WTC11 (cell line): ENCODE data around the gene TMEM72. TPM values are rescaled to one million over a fixed set of nuclear protein-coding genes. Genes with fewer than 3 reads are reported as not detected.

Source experiments
- ATAC-seq: fragments of 200-7000 bp; cut with Tn5 transposase; 2 replicates; pipeline ENCODE4 v1.10.0; 2021; ENCODE audit warnings: mild to moderate bottlenecking, moderate library complexity
- CTCF ChIA-PET: fragments of 300-600 bp; sonication (Branson Sonifier 250); formaldehyde crosslinking; loops from one replicate; lab custom pipeline; 2021; ENCODE audit warnings: antibody characterized with exemption; lab: Charles Lee
- POLR2A ChIA-PET: fragments of 350-600 bp; sonication (Branson Sonifier 250); formaldehyde crosslinking; loops from one replicate; lab custom pipeline; 2021; ENCODE audit warnings: antibody characterized with exemption; lab: Charles Lee
- DNase-seq: peaks from one replicate; pipeline ENCODE4 v3.0.0; 2021; ENCODE audit warnings: low spot score
- H3K27ac Mint-ChIP-seq: 2 replicates; pipeline ENCODE4 v1.8.0; 2021; ENCODE audit warnings: mixed read lengths
- H3K27me3 Mint-ChIP-seq: 2 replicates; pipeline ENCODE4 v1.8.0; 2021; ENCODE audit warnings: low read depth, mild to moderate bottlenecking, moderate library complexity, mixed read lengths
- H3K36me3 Mint-ChIP-seq: 2 replicates; pipeline ENCODE4 v1.8.0; 2021; ENCODE audit warnings: mixed read lengths
- H3K4me1 Mint-ChIP-seq: 2 replicates; pipeline ENCODE4 v1.8.0; 2022; ENCODE audit warnings: mixed read lengths
- H3K4me3 Mint-ChIP-seq: 2 replicates; pipeline ENCODE4 v1.8.0; 2021; ENCODE audit warnings: mild to moderate bottlenecking, moderate library complexity, mixed read lengths
- H3K9me3 Mint-ChIP-seq: 2 replicates; pipeline ENCODE4 v1.8.0; 2021; ENCODE audit warnings: mixed read lengths
- AFF4 ChIP-seq: sonication (generic); formaldehyde crosslinking; IDR thresholded peaks from 2 replicates; pipeline ENCODE4 v1.8.1; 2023; ENCODE audit warnings: mild to moderate bottlenecking, missing genetic modification reagents, borderline replicate concordance
- ATF2 ChIP-seq: sonication (generic); formaldehyde crosslinking; IDR thresholded peaks from 2 replicates; pipeline ENCODE4 v1.8.1; 2022; ENCODE audit warnings: low read depth, missing genetic modification reagents, borderline replicate concordance
- ETV6 ChIP-seq: sonication (generic); formaldehyde crosslinking; IDR thresholded peaks from 2 replicates; pipeline ENCODE4 v1.8.1; 2022; ENCODE audit warnings: mild to moderate bottlenecking, missing genetic modification reagents
- NFE2L1 ChIP-seq: sonication (generic); formaldehyde crosslinking; IDR thresholded peaks from 2 replicates; pipeline ENCODE4 v1.8.1; 2023; ENCODE audit warnings: missing genetic modification reagents
- OVOL2 ChIP-seq: fragments of 250-450 bp; sonication (Bioruptor Pico); IDR thresholded peaks from 2 replicates; pipeline ENCODE4 v1.9.0; 2021; ENCODE audit warnings: mild to moderate bottlenecking, borderline replicate concordance
- RORB ChIP-seq: fragments of 250-450 bp; sonication (Bioruptor Pico); IDR thresholded peaks from 2 replicates; pipeline ENCODE4 v1.9.0; 2021; ENCODE audit warnings: mild to moderate bottlenecking
- SOX15 ChIP-seq: fragments of 250-450 bp; sonication (Bioruptor Pico); IDR thresholded peaks from 2 replicates; pipeline ENCODE4 v1.9.0; 2021; ENCODE audit warnings: mild to moderate bottlenecking
- TP53 ChIP-seq: sonication (generic); formaldehyde crosslinking; IDR thresholded peaks from 2 replicates; pipeline ENCODE4 v1.8.1; 2023; ENCODE audit warnings: mild to moderate bottlenecking, missing genetic modification reagents
- ZBTB21 ChIP-seq: sonication (generic); formaldehyde crosslinking; IDR thresholded peaks from 2 replicates; pipeline ENCODE4 v1.8.1; 2023; ENCODE audit warnings: mild to moderate bottlenecking, missing genetic modification reagents, borderline replicate concordance
- ZNF263 ChIP-seq: sonication (generic); formaldehyde crosslinking; IDR thresholded peaks from 2 replicates; pipeline ENCODE4 v1.8.1; 2022; ENCODE audit warnings: low read depth, mild to moderate bottlenecking, moderate library complexity, missing genetic modification reagents
- ZNF317 ChIP-seq: sonication (generic); formaldehyde crosslinking; IDR thresholded peaks from 2 replicates; pipeline ENCODE4 v1.8.1; 2023; ENCODE audit warnings: low read depth, mild to moderate bottlenecking, moderate library complexity, missing genetic modification reagents, borderline replicate concordance
- total RNA-seq: library from RNA; stranded (reverse); gene quantifications from 3 replicates; pipeline ENCODE4 v1.2.3, GENCODE V29; 2021
- TF ChIP-seq, protein P1 (sequence below): sonication (generic); formaldehyde crosslinking; IDR thresholded peaks from 2 replicates; pipeline ENCODE4 v1.8.0; 2023; ENCODE audit warnings: mild to moderate bottlenecking, missing genetic modification reagents
- TF ChIP-seq, protein P2 (sequence below): sonication (generic); formaldehyde crosslinking; IDR thresholded peaks from 2 replicates; pipeline ENCODE4 v1.8.1; 2023; ENCODE audit warnings: mild to moderate bottlenecking, missing genetic modification reagents, moderate library complexity
- TF ChIP-seq, protein P3 (sequence below): fragments of 250-450 bp; sonication (Bioruptor Pico); IDR thresholded peaks from 2 replicates; pipeline ENCODE4 v2.1.2; 2022; ENCODE audit warnings: mild to moderate bottlenecking, moderate library complexity

Gene TMEM72
- total RNA-seq, 1 experiment from 2014 or later: not detected

GRCh38 chr10:44930904-44931620, 19.9 kb downstream of the TMEM72 start:
- Mint-ChIP-seq H3K27ac (no peak overlapping the region), H3K9me3 (no peaks in the 10 kb centered on the region; the same call in 1 of the 2 replicates), H3K4me3 (no peak overlapping the region), H3K27me3 (peaks cover 14% of the 10 kb centered on the region), H3K4me1 (peaks cover 4% of the 10 kb centered on the region), H3K36me3 (no peaks in the 10 kb centered on the region)
- ChIA-PET CTCF (interaction anchor here (2.1 to 3.1 kb wide), 5 partner anchors 16 to 61 kb away, joined by 16 to 143 read pairs (median 22); no protein-coding TSS in a partner anchor), POLR2A (no interaction called here)
- ATAC-seq (no peak), DNase-seq (no peak)
- TF ChIP-seq ZBTB21 (CRISPR knock-in tag): no peak
- TF ChIP-seq, protein P1, sequence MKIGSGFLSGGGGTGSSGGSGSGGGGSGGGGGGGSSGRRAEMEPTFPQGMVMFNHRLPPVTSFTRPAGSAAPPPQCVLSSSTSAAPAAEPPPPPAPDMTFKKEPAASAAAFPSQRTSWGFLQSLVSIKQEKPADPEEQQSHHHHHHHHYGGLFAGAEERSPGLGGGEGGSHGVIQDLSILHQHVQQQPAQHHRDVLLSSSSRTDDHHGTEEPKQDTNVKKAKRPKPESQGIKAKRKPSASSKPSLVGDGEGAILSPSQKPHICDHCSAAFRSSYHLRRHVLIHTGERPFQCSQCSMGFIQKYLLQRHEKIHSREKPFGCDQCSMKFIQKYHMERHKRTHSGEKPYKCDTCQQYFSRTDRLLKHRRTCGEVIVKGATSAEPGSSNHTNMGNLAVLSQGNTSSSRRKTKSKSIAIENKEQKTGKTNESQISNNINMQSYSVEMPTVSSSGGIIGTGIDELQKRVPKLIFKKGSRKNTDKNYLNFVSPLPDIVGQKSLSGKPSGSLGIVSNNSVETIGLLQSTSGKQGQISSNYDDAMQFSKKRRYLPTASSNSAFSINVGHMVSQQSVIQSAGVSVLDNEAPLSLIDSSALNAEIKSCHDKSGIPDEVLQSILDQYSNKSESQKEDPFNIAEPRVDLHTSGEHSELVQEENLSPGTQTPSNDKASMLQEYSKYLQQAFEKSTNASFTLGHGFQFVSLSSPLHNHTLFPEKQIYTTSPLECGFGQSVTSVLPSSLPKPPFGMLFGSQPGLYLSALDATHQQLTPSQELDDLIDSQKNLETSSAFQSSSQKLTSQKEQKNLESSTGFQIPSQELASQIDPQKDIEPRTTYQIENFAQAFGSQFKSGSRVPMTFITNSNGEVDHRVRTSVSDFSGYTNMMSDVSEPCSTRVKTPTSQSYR (CRISPR knock-in tag): no peak

DNA sequence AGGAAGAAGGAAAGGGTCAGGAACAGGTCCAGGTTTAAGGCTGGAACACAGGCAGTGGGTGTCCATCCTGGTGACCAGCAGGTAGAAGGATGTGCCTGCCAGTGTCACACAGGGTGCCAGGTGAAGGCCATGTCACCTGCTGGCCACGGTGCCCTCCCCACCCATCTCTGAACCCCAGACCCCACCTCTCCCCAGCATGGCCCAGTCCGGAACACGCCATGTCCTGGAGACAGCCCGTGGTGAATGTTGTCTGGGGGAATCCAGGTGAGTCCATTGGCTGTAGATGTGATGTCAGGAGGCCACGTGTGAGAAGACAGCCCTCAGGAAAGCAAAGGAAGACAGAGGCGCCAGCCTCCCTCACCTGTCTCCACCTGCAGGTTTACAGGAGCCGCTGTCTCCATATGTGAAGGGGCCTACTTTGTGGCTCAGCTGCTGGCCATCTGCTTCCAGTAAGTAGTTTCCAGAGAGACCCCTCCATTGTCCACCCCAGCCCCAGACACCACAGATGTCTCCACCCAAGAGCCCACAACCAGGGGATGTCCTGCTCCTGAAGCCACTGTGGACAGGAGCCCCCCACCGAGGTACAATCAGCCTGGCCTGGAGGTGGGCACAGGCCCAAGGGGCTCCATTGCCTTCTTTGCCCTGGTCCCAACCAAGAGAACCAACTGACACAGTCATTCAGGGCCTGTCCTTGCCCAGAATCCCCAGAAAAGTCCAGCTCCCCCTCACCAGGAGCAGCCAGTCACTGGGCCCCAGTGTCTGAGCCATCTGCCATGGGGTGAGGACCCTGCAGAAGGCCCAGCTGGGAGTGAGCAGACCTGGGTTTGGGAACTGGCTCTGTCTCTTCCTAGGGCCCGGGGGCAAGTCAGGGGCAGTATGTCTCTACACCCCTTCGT, 20.7 kb downstream of the TMEM72 start:
- no peaks in the 10 kb centered on the region for H3K36me3 Mint-ChIP-seq
- DNase-seq (no peak), ATAC-seq (no peak)
- H3K27ac Mint-ChIP-seq: no peak overlapping the region
- ChIA-PET POLR2A (interaction anchor here (0.6 to 1.6 kb wide), 4 partner anchors 15 to 62 kb away, joined by 3 to 8 read pairs (median 4); no protein-coding TSS in a partner anchor), CTCF (interaction anchor here (0.9 to 5.2 kb wide), 32 partner anchors 11 to 317 kb away, joined by 3 to 143 read pairs (median 9); partner anchors contain the start of genes DEPP1, RASSF4, TMEM72 and ZNF22)
- no peak overlapping the region for H3K4me3 Mint-ChIP-seq
- H3K4me1 Mint-ChIP-seq: peaks cover 4% of the 10 kb centered on the region
- TF ChIP-seq ZNF317 (CRISPR knock-in tag) (no peak), RORB (no peak), ATF2 (CRISPR knock-in tag) (no peak), SOX15 (no peak), ZNF263 (CRISPR knock-in tag) (no peak), NFE2L1 (CRISPR knock-in tag) (no peak), AFF4 (CRISPR knock-in tag) (no peak), TP53 (CRISPR knock-in tag) (no peak), ETV6 (no peak), OVOL2 (CRISPR knock-in tag) (no peak)
- TF ChIP-seq, protein P2, sequence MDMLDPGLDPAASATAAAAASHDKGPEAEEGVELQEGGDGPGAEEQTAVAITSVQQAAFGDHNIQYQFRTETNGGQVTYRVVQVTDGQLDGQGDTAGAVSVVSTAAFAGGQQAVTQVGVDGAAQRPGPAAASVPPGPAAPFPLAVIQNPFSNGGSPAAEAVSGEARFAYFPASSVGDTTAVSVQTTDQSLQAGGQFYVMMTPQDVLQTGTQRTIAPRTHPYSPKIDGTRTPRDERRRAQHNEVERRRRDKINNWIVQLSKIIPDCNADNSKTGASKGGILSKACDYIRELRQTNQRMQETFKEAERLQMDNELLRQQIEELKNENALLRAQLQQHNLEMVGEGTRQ (CRISPR knock-in tag): no peak
- TF ChIP-seq, protein P3, sequence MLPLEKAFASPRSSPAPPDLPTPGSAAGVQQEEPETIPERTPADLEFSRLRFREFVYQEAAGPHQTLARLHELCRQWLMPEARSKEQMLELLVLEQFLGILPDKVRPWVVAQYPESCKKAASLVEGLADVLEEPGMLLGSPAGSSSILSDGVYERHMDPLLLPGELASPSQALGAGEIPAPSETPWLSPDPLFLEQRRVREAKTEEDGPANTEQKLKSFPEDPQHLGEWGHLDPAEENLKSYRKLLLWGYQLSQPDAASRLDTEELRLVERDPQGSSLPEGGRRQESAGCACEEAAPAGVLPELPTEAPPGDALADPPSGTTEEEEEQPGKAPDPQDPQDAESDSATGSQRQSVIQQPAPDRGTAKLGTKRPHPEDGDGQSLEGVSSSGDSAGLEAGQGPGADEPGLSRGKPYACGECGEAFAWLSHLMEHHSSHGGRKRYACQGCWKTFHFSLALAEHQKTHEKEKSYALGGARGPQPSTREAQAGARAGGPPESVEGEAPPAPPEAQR: no peak
- peaks cover 14% of the 10 kb centered on the region for H3K27me3 Mint-ChIP-seq
- H3K9me3 Mint-ChIP-seq: no peaks in the 10 kb centered on the region; the same call in 1 of the 2 replicates
